Activated gamma-delta T cell treated with Interleukin-2 at 50 U/mL for 16 hours (primary cell): ENCODE results near the gene CRYBG3.

Experiments used
- DNase-seq: peaks from one replicate; pipeline ENCODE4 v3.0.0-alpha.2; 2020

Gene CRYBG3

DNA sequence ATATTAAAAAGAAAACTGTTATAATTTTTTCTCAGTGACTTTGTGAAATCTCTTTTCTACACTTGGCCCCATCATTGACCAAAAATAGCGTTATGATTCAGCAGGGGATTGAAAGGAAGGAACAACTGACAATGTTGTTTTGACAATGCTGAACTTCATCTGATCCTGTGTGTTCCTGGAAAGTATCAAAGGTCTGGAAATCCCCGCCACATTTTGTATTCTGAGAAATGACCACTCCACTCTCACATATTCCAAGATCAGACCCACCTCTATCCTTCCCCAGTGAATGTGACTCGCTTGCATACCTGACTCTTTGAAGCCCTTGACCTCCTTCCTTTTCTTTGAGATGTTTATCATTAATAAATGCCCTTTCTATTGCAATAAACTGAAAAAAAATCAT, 160.1 kb downstream of the CRYBG3 start:
- DNase-seq, result no peak

DNA sequence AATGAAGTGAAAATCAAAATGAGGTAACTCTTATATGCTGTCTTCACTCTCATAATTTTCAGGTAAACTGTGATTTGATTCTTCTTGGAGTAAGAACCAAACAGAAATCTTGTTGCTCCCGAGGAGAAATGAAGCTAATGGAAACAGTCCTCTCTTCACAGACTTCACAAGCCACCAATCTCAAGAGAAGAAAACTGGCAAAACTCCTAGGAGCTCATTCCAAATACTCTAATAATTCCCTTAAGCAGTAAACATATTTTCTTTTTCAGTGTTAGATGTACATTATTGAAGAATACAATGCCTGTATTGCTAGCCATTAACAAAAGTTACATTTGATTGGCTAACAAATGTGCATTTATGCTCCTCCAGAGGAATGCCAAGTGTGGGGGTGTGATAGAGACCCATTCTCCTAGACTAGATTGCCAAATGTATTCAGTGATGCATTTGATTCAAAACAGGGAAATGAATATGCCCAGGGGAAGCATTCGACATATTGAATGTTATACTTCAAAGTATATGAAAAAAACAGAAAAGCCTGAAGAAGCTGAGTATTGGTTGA, 162.2 kb downstream of the CRYBG3 start:
- DNase-seq, result no peak

DNA sequence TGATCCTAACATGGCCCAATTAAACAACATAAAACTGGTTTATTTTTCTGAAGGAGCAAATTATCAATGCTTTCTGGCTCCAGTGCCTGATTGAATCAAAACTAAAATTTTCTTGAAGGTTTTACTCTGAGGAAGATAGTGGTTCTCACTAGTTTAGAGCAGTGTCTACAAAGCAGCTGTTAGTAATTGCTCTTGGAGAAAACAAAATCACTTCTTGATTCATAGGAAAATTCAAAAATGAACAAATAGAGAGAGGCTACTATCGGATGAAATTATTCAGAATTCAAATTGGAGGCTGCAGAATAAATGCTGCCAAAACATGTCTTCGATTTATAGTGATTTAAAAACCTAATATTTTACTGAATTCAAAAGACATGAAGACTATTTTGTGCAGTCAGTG, 165.5 kb downstream of the CRYBG3 start:
- DNase-seq, result no peak

DNA sequence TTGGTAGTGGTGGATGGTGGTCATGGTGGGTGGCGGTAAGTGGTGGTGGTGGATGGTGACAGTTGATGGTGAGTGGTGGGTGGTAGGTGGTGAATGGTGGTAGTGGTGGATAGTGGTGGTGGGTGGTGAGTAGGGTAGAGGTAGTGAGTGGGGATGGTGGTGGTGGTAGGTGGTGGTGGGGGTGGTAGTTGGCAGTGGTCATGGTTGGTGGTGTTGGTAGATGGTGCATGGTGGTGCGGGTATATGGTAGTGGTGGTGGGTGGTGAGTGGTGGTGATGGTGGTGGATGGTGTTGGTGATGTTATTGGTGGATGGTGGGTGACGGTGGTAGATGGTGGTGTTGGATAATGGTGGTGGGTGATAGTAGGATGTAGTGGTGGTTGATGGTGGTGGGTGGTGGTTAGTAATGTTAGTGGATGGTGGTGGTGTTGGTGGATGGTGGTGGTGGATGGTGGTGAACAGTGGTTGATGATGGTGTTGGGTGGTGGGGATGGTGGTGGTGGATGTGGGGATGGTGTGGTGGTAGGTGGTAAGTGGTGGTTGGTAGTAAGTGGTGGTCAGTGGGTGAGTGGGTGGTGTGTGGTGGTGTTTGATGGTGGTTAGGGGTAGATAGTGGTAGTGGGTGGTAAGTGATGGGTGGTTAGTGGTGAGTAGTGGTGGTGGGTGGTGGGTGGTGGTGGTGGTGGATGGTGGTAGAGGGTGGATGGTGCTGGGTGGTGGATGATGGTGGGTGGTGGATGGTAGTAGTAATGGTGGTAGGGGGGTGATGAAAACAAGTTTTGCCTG, 167.2 kb downstream of the CRYBG3 start:
- DNase-seq, result no peak

DNA sequence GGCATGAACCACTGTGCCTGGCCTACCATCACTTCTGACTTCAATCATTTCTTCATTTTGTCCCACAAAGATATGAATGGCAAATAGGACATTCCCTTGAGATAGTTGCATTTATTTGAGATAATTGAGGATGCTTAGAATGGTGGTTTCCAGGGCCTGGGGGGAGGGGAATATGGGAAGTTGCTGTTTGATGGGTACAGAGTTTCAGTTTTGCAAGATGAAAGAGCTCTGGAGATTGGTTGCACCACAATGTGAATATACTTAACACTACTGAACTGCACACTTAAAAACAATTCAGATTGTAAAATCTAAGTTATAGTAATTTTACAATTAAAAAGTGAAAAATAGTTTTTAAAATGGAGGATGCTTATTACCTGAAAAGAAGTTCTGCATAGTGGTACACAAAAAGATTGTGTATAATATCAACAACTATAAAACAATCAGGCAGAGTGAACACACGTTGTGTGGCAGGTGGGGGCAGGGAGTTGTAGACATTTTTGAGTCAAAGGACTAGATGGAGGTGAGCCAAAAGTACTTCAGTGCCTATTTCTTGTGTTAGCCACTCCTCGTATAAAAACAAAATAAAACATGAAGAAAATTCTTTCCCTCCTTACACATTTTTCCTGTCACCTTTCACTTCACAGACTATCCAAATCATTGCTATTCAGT, 168.9 kb downstream of the CRYBG3 start:
- no peak for DNase-seq

DNA sequence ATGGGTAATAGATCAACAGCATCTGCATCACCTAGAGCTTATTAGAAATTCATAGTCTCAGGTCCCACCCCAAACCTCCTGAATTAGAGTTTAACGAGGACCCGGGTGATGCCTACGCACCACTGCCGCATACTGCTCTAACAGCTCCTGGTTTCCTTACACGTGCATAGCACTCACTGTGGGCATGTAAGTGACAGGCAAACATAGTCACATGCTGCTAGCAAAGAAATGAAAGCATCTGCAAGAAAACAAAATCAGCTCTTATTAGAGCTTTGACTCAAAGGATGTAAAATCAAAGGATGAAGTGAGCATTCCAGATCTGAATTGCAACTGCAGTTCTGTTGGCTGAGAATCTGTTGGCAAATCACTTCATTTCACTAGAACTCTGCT, 169.5 kb downstream of the CRYBG3 start:
- DNase-seq, result no peak

DNA sequence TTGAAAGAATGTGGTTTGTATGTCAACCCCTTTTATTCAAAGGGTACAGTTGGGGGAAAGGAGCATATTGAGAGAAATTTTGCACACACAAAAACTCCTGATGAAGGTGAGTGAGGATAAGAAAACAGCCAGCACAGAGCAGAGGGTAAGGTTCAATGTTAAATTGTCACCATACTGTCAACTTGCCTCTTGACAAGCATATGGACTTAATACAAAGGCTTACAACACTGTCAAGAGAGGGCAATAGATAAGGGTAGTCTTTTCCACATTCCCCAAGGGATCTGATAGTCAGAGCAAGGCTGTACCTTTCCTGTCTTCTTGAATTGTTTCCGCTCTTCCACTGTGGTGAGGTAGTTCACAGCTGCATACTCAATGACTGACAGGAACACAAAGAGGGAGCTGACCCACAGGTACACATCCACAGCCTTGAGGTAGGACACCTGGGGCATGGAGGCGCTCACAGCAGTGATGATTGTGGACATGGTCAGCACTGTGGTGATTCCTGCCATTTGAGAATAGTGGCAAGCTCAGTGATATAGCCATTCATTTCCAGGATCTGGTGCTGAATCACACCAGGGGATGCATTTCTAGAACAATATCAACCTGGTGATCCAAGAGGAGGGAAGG, 170.8 kb downstream of the CRYBG3 start:
- DNase-seq, result no peak

DNA sequence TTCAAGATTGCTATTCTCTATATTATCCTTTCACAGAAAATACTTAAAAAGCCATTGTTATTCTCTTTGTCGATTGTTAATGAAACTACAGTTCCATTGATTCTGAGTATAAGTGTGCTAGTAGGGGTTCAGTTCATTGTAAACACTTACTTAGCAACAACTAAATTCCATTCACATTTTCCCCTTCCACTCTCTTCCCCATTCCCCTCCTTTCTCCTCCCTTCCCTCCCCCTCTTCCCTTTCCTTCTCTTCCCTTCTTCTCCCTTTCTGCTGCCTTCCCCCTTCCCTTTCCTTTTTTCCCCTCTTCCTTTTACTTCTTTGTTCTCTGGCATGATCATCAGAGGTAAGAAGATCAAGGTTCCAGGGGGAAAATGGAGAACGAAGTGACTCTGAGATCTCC, 171.7 kb downstream of the CRYBG3 start:
- DNase-seq, result no peak

DNA sequence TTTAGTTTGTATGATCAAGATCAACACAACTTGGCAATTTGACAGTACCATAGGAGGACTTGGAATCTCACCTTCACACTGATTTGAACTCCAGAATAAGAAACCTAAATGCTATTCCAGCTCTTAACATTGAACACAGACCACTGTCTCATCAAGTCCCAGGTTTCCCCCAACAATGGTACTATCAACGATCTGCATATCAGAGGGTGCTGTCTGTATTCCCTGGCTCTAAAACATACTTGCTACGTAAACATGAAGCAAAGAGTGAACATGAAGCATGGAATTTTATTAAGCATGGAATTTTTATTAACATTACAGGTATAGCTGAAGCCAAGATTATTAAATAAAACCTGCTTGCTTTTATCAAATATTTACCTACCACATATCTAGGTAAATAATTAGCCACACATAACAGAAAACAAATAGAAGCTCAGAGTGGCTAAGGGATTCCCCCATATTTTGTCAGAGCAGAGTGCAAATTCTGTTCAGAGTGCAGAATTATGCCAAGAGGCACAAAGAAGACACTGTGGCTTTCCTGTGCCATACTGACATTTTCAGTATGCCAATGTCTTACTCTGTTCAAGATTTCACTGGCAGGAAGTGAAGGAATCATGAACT, 172.6 kb downstream of the CRYBG3 start:
- no peak for DNase-seq
